ENCODE results near the gene C11orf86. TPM values are rescaled to one million over a fixed set of nuclear protein-coding genes. Genes with fewer than 3 reads are reported as not detected.

C11orf86 gene
- not detected in 2 replicates for total RNA-seq (2014; rRNA removed; shearing (Covaris generic))
- total RNA-seq (2022), result not detected in 2 replicates
- not detected for Bru-seq, nascent RNA
- not detected for BruChase-seq, experiment 1, labeled RNA remaining after a 6-hour chase
- BruChase-seq, experiment 2, labeled RNA remaining after a 2-hour chase, result not detected
- long read RNA-seq, result 0 reads

- Histone ChIP-seq H3K9me3 (ENCODE audit: low read length) (no peaks in the 10 kb centered on the region), H3K9me2 (ENCODE audit: insufficient read depth, low read length) (no peaks in the 10 kb centered on the region), H2AFZ (ENCODE audit: low read length) (no peak within 1 kb of the TSS), H4K20me1 (ENCODE audit: insufficient read depth, low read length) (no peaks in the 10 kb centered on the region), H3K79me2 (ENCODE audit: insufficient read depth, low read depth, low read length) (no peaks in the 10 kb centered on the region), H3K4me1 (ENCODE audit: insufficient read depth, low read length, poor library complexity, severe bottlenecking) (no peaks in the 10 kb centered on the region), H3K27ac (ENCODE audit: low read depth, low read length, poor library complexity, severe bottlenecking) (no peak within 1 kb of the TSS), H3K4me2 (ENCODE audit: low read length) (no peak within 1 kb of the TSS), H3K4me3 (ENCODE audit: low read depth, low read length, poor library complexity, severe bottlenecking) (no peak within 1 kb of the TSS), H3K36me3 (ENCODE audit: insufficient read depth, low read length) (no peaks in the 10 kb centered on the region)
- DNase-seq (ENCODE audit: low spot score), result no peak
- CTCF ChIA-PET (ENCODE audit: unreplicated experiment), result interaction anchor here (1.1 kb wide), 1 partner anchor 32 kb away, joined by 3 read pairs; no protein-coding TSS in a partner anchor
- intact Hi-C loops (cut with micrococcal nuclease; ENCODE audit: unreplicated experiment), result loop anchor here (5.0 to 10.0 kb wide), 2 partner anchors 93 to 280 kb away; no protein-coding TSS in a partner anchor
- TF ChIP-seq EZH2phosphoT487 (IDR thresholded peaks at IDR 0.05; ENCODE audit: borderline replicate concordance, low read depth, low read length) (no peak), CTCF (conservative IDR thresholded peaks at IDR 0.05; ENCODE audit: low read length) (no peak)
- BruUV-seq (replicated peaks), result no TSS peak
- POLR2A ChIA-PET, result no interaction called here
These were observed at the start of gene C11orf86 for GRCh38 chr11:66974724-66975404. Gene C11orf86 (plus strand): TSS chr11:66975304. CDS start chr11:66975363, 59 bp downstream.

GRCh38 chr11:66929753-66930152 is 45.4 kb upstream of the C11orf86 start:
- no TSS peak for BruUV-seq (replicated peaks)

More at GRCh38 chr11:66929753-66930152, 45.4 kb upstream of the C11orf86 start:
- H3K36me3 ChIP-seq (ENCODE audit: insufficient read depth, low read length), result no peaks in the 10 kb centered on the region
- ChIA-PET POLR2A (no interaction called here), CTCF (ENCODE audit: unreplicated experiment) (no interaction called here)
- no peak for DNase-seq (ENCODE audit: low spot score)
- intact Hi-C loops (cut with micrococcal nuclease; ENCODE audit: unreplicated experiment), result no loop called here
- H4K20me1 ChIP-seq (ENCODE audit: insufficient read depth, low read length), result no peaks in the 10 kb centered on the region
- no peak overlapping the region for H3K4me3 ChIP-seq (ENCODE audit: low read depth, low read length, poor library complexity, severe bottlenecking)
- no peak for TF ChIP-seq EZH2phosphoT487 (IDR thresholded peaks at IDR 0.05; ENCODE audit: borderline replicate concordance, low read depth, low read length)
- no peak for TF ChIP-seq CTCF (conservative IDR thresholded peaks at IDR 0.05; ENCODE audit: low read length)
- H2AFZ ChIP-seq (ENCODE audit: low read length), result no peak overlapping the region
- no peak overlapping the region for H3K4me2 ChIP-seq (ENCODE audit: low read length)
- H3K4me1 ChIP-seq (ENCODE audit: insufficient read depth, low read length, poor library complexity, severe bottlenecking), result no peaks in the 10 kb centered on the region
- no peak overlapping the region for H3K27ac ChIP-seq (ENCODE audit: low read depth, low read length, poor library complexity, severe bottlenecking)
- H3K9me3 ChIP-seq (ENCODE audit: low read length), result no peaks in the 10 kb centered on the region
- H3K79me2 ChIP-seq (ENCODE audit: insufficient read depth, low read depth, low read length), result no peaks in the 10 kb centered on the region
- no peaks in the 10 kb centered on the region for H3K9me2 ChIP-seq (ENCODE audit: insufficient read depth, low read length)

Measured in OCI-LY7 (cell line).